Activated B cell treated with CpG ODN at 0.5 μM for 24 hours (primary cell): ENCODE data around the gene DIP2C. TPM values are rescaled to one million over a fixed set of nuclear protein-coding genes. Genes with fewer than 3 reads are reported as not detected.

Experiments used
- ATAC-seq: fragments of 200-7000 bp; cut with Tn5 transposase; one replicate; pipeline ENCODE4 v1.10.0; 2021; ENCODE audit warnings: low read depth, mild to moderate bottlenecking, moderate library complexity
- CTCF ChIA-PET: fragments of 350-600 bp; sonication (Branson Sonifier 250); formaldehyde crosslinking; loops from one replicate; lab custom pipeline; 2021; ENCODE audit warnings: antibody characterized with exemption; lab: Charles Lee
- POLR2A ChIA-PET: fragments of 350-600 bp; sonication (Branson Sonifier 250); formaldehyde crosslinking; loops from one replicate; lab custom pipeline; 2021; ENCODE audit warnings: antibody characterized with exemption; lab: Charles Lee
- DNase-seq: peaks from one replicate; pipeline ENCODE4 v3.0.0; 2022
- H3K27ac Mint-ChIP-seq: one replicate; pipeline ENCODE4 v1.8.0; 2020; ENCODE audit warnings: mixed read lengths
- H3K27me3 Mint-ChIP-seq: one replicate; pipeline ENCODE4 v1.8.0; 2021; ENCODE audit warnings: mixed read lengths
- H3K36me3 Mint-ChIP-seq: one replicate; pipeline ENCODE4 v1.8.0; 2021; ENCODE audit warnings: low read depth, mixed read lengths
- H3K4me1 Mint-ChIP-seq: one replicate; pipeline ENCODE4 v1.8.0; 2021; ENCODE audit warnings: mixed read lengths
- H3K4me3 Mint-ChIP-seq: one replicate; pipeline ENCODE4 v1.8.0; 2020; ENCODE audit warnings: mild to moderate bottlenecking, mixed read lengths
- H3K9me3 Mint-ChIP-seq: one replicate; pipeline ENCODE4 v1.8.0; 2020; ENCODE audit warnings: mixed read lengths
- CTCF ChIP-seq: fragments of 200-600 bp; IDR thresholded peaks from one replicate; pipeline ENCODE4 v1.8.0; 2022; ENCODE audit warnings: antibody characterized with exemption, mild to moderate bottlenecking
- intact Hi-C: fragments of 100-400 bp; cut with micrococcal nuclease; formaldehyde crosslinking; loops from one replicate; pipeline ENCODE4 v1.15.1; 2024
- total RNA-seq: library from RNA; stranded (reverse); gene quantifications from 2 replicates; pipeline ENCODE4 v1.2.3, GENCODE V29; 2022

The DIP2C gene
- total RNA-seq, 1 donor from 2014 or later, result 0.49 TPM

- CTCF ChIA-PET, result no interaction called here
- Mint-ChIP-seq H3K9me3 (no peaks in the 10 kb centered on the region), H3K4me3 (no peak overlapping the region), H3K27ac (no peak overlapping the region), H3K36me3 (no peaks in the 10 kb centered on the region), H3K4me1 (peaks cover under 1% of the 10 kb centered on the region), H3K27me3 (peaks cover 17% of the 10 kb centered on the region)
- DNase-seq (no peak), ATAC-seq (no peak)
- intact Hi-C loops, result no loop called here
- POLR2A ChIA-PET, result no interaction called here
- no peak for TF ChIP-seq CTCF
Measured at GRCh38 chr10:490256-490655, 199.2 kb downstream of the DIP2C start.

GRCh38 chr10:489330-489729, 200.1 kb downstream of the DIP2C start:
- DNase-seq (no peak), ATAC-seq (no peak)
- Mint-ChIP-seq H3K4me1 (peaks cover 2% of the 10 kb centered on the region), H3K36me3 (no peaks in the 10 kb centered on the region), H3K27me3 (peaks cover 17% of the 10 kb centered on the region), H3K27ac (no peak overlapping the region), H3K9me3 (no peaks in the 10 kb centered on the region), H3K4me3 (no peak overlapping the region)
- CTCF ChIA-PET, result no interaction called here
- intact Hi-C loops, result no loop called here
- TF ChIP-seq CTCF, result no peak
- POLR2A ChIA-PET, result no interaction called here

GRCh38 chr10:488933-489215, 200.6 kb downstream of the DIP2C start:
- intact Hi-C loops, result no loop called here
- H3K36me3 Mint-ChIP-seq, result no peaks in the 10 kb centered on the region
- peaks cover 17% of the 10 kb centered on the region for H3K27me3 Mint-ChIP-seq
- peaks cover 6% of the 10 kb centered on the region for H3K4me1 Mint-ChIP-seq
- no peak overlapping the region for H3K27ac Mint-ChIP-seq
- no peak for TF ChIP-seq CTCF
- CTCF ChIA-PET, result no interaction called here
- ATAC-seq (no peak), DNase-seq (no peak)
- no peaks in the 10 kb centered on the region for H3K9me3 Mint-ChIP-seq
- H3K4me3 Mint-ChIP-seq, result no peak overlapping the region
- POLR2A ChIA-PET, result no interaction called here

GRCh38 chr10:488081-488932, 201.2 kb downstream of the DIP2C start:
- ChIA-PET POLR2A (no interaction called here), CTCF (no interaction called here)
- H3K4me1 Mint-ChIP-seq, result peaks cover 6% of the 10 kb centered on the region
- H3K27me3 Mint-ChIP-seq, result peaks cover 15% of the 10 kb centered on the region
- H3K4me3 Mint-ChIP-seq, result no peak overlapping the region
- no peak for ATAC-seq
- intact Hi-C loops, result no loop called here
- H3K27ac Mint-ChIP-seq, result no peak overlapping the region
- no peak for TF ChIP-seq CTCF
- DNase-seq, result no peak
- H3K9me3 Mint-ChIP-seq, result no peaks in the 10 kb centered on the region
- no peaks in the 10 kb centered on the region for H3K36me3 Mint-ChIP-seq

GRCh38 chr10:486666-487322, 202.7 kb downstream of the DIP2C start:
- ATAC-seq (no peak), DNase-seq (no peak)
- Mint-ChIP-seq H3K27me3 (peaks cover 4% of the 10 kb centered on the region), H3K4me1 (peaks cover 6% of the 10 kb centered on the region), H3K27ac (no peak overlapping the region), H3K4me3 (no peak overlapping the region), H3K36me3 (no peaks in the 10 kb centered on the region), H3K9me3 (no peaks in the 10 kb centered on the region)
- intact Hi-C loops, result no loop called here
- ChIA-PET CTCF (no interaction called here), POLR2A (interaction anchor here (0.7 kb wide), 1 partner anchor 58 kb away, joined by 3 read pairs; no protein-coding TSS in a partner anchor)
- TF ChIP-seq CTCF, result no peak
